GM18511 (cell line): ENCODE data around the gene MAP2K3.

Source experiments
- ATAC-seq: cut with Tn5 transposase; IDR thresholded peaks from one replicate; pipeline ENCODE4 v1.9.1; 2021; ENCODE audit warnings: mild to moderate bottlenecking, moderate library complexity; ENCODE audit not compliant: unreplicated experiment

MAP2K3 gene

GRCh38 chr17:21284319-21285163, at the start of gene MAP2K3:
MAP2K3 (plus strand) TSS chr17:21284711; CDS start chr17:21284921, 210 bp downstream.
- peak; percentile 73 for ATAC-seq

- ATAC-seq = no peak
These were observed 48.6 kb upstream of the MAP2K3 start for GRCh38 chr17:21235921-21236320.

- ATAC-seq = no peak
These were observed 44.7 kb upstream of the MAP2K3 start for GRCh38 chr17:21239680-21240368.

- ATAC-seq = no peak
These were observed 44.0 kb upstream of the MAP2K3 start for GRCh38 chr17:21240369-21241055.

GRCh38 chr17:21241564-21241963, 42.9 kb upstream of the MAP2K3 start:
- ATAC-seq = no peak

GRCh38 chr17:21242026-21242697, 42.3 kb upstream of the MAP2K3 start:
- ATAC-seq = no peak

- ATAC-seq = no peak
These were observed 41.6 kb upstream of the MAP2K3 start for GRCh38 chr17:21242780-21243515.

- ATAC-seq = no peak
These were observed 40.8 kb upstream of the MAP2K3 start for GRCh38 chr17:21243516-21244303.

- no peak for ATAC-seq
These were observed 38.8 kb upstream of the MAP2K3 start for GRCh38 chr17:21245639-21246084.

GRCh38 chr17:21246698-21247097, 37.8 kb upstream of the MAP2K3 start:
- ATAC-seq = no peak

- ATAC-seq = no peak
These were observed 36.8 kb upstream of the MAP2K3 start for GRCh38 chr17:21247552-21248258.

GRCh38 chr17:21248500-21248899, 36.0 kb upstream of the MAP2K3 start:
- ATAC-seq = no peak

GRCh38 chr17:21249086-21249795, 35.3 kb upstream of the MAP2K3 start:
- no peak for ATAC-seq

GRCh38 chr17:21249920-21250703, 34.4 kb upstream of the MAP2K3 start:
- no peak for ATAC-seq

- ATAC-seq = no peak
These were observed 33.7 kb upstream of the MAP2K3 start for GRCh38 chr17:21250854-21251253.

GRCh38 chr17:21251337-21252010, 33.0 kb upstream of the MAP2K3 start:
- no peak for ATAC-seq

GRCh38 chr17:21252289-21252795, 32.2 kb upstream of the MAP2K3 start:
- ATAC-seq = no peak
